ENCODE results near the gene FEM1A. TPM values are rescaled to one million over a fixed set of nuclear protein-coding genes. Genes with fewer than 3 reads are reported as not detected.

The FEM1A gene
- total and polyA plus RNA-seq, 9 of the 15 experiments (the other 6 are each of a cell fraction or from before 2014, with no cell fraction given), result 0.08 to 19.0 (median 6.8) TPM

- TF ChIP-seq E2F4 (CRISPR knock-in tag; IDR thresholded peaks at IDR 0.05; ENCODE audit: low read depth), result no peak
- peak; percentile 75 to 88 for TF ChIP-seq MAZ (CRISPR knock-in tag; conservative IDR thresholded peaks at IDR 0.05 in 1 of 2, IDR thresholded peaks at IDR 0.05 in 1 of 2)
- no peak for TF ChIP-seq TRIM28 (IDR thresholded peaks at IDR 0.05)
- peak in 1 of 2 experiments; percentile 55; a peak in 1 of 4 replicates for TF ChIP-seq KDM4B (IDR thresholded peaks at IDR 0.05; ENCODE audit: borderline replicate concordance in 2 of 2, low read depth in 1 of 2)
- TF ChIP-seq TEAD1 (CRISPR knock-in tag; IDR thresholded peaks at IDR 0.05), result peak in 1 of 2 experiments; percentile 95; a peak in 2 of 4 replicates
- TF ChIP-seq NR4A1 (CRISPR knock-in tag; IDR thresholded peaks at IDR 0.05), result peak; percentile 49; the same call in 1 of the 2 replicates
- TF ChIP-seq NR4A1 (tag; IDR thresholded peaks at IDR 0.05), result peak; percentile 97
- no peak for TF ChIP-seq YBX1 (IDR thresholded peaks at IDR 0.05)
- TF ChIP-seq ZNF561 (CRISPR knock-in tag; conservative IDR thresholded peaks at IDR 0.05), result no peak
- TF ChIP-seq, protein P1, sequence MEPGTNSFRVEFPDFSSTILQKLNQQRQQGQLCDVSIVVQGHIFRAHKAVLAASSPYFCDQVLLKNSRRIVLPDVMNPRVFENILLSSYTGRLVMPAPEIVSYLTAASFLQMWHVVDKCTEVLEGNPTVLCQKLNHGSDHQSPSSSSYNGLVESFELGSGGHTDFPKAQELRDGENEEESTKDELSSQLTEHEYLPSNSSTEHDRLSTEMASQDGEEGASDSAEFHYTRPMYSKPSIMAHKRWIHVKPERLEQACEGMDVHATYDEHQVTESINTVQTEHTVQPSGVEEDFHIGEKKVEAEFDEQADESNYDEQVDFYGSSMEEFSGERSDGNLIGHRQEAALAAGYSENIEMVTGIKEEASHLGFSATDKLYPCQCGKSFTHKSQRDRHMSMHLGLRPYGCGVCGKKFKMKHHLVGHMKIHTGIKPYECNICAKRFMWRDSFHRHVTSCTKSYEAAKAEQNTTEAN (CRISPR knock-in tag; IDR thresholded peaks at IDR 0.05), result no peak
- TF ChIP-seq SNRNP70 (optimal IDR thresholded peaks at IDR 0.05; ENCODE audit: low read depth, low read length), result no peak
- peak; percentile 83 for TF ChIP-seq PHF20 (IDR thresholded peaks at IDR 0.05; ENCODE audit: partially characterized antibody)
- no peak for TF ChIP-seq CBFA2T3 (IDR thresholded peaks at IDR 0.05)
- peak; percentile 96 for TF ChIP-seq RBFOX2 (IDR thresholded peaks at IDR 0.05; ENCODE audit: low read depth, low read length)
- peak; percentile 52 for TF ChIP-seq BHLHE40 (IDR thresholded peaks at IDR 0.05; ENCODE audit: low read length)
- TF ChIP-seq SMAD2 (IDR thresholded peaks at IDR 0.05; ENCODE audit: low read depth, low read length), result no peak
- peak; percentile 82 for TF ChIP-seq ZNF239 (CRISPR knock-in tag; IDR thresholded peaks at IDR 0.05)
- TF ChIP-seq ZFPM2 (CRISPR knock-in tag; IDR thresholded peaks at IDR 0.05), result no peak
- TF ChIP-seq STAG1 (CRISPR knock-in tag; IDR thresholded peaks at IDR 0.05; ENCODE audit: borderline replicate concordance), result no peak
- TF ChIP-seq, protein P2, sequence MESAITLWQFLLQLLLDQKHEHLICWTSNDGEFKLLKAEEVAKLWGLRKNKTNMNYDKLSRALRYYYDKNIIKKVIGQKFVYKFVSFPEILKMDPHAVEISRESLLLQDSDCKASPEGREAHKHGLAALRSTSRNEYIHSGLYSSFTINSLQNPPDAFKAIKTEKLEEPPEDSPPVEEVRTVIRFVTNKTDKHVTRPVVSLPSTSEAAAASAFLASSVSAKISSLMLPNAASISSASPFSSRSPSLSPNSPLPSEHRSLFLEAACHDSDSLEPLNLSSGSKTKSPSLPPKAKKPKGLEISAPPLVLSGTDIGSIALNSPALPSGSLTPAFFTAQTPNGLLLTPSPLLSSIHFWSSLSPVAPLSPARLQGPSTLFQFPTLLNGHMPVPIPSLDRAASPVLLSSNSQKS (CRISPR knock-in tag; IDR thresholded peaks at IDR 0.05), result no peak; the same call in 1 of the 2 replicates
- TF ChIP-seq MLX (CRISPR knock-in tag; conservative IDR thresholded peaks at IDR 0.05), result 0 out of 4 replicates have a peak, but pooled peaks of 1 of the 2 experiments have one; percentile 71
- TF ChIP-seq SETDB1 (IDR thresholded peaks at IDR 0.05; ENCODE audit: low read length), result no peak
- no peak for TF ChIP-seq MCM5 (IDR thresholded peaks at IDR 0.05; ENCODE audit: low read depth)
- no peak for TF ChIP-seq NFE2L1 (tag; IDR thresholded peaks at IDR 0.05; ENCODE audit: borderline replicate concordance, low read depth)
- TF ChIP-seq FOXJ2 (tag; IDR thresholded peaks at IDR 0.05), result peak; percentile 97
- no peak for TF ChIP-seq TFAM (CRISPR knock-in tag; conservative IDR thresholded peaks at IDR 0.05)
These were observed at the start of gene FEM1A (continued) for GRCh38 chr19:4791183-4792018.
